ENCODE data around the gene CHMP5.

CHMP5 gene

GRCh38 chr9:33245341-33245740 lies 19.5 kb upstream of the CHMP5 start:
- no peak overlapping the region for H3K27ac ChIP-seq (ENCODE audit: low read depth, low read length)
- no peaks in the 10 kb centered on the region; the same call in 1 of the 2 replicates for H3K4me1 ChIP-seq (ENCODE audit: control insufficient read depth, insufficient read depth, low read length)
- H3K9me3 ChIP-seq (ENCODE audit: control insufficient read depth, insufficient read depth, low read depth, low read length): no peaks in the 10 kb centered on the region
- H3K27me3 ChIP-seq (ENCODE audit: control insufficient read depth, insufficient read depth, low read length): no peaks in the 10 kb centered on the region
- no peak overlapping the region for H3K9ac ChIP-seq (ENCODE audit: low read length)
- 0 out of 2 replicates have a peak, but pooled peaks cover 8% of the 10 kb centered on the region for H3K36me3 ChIP-seq (ENCODE audit: control insufficient read depth, insufficient read depth, low read length)
- no peak overlapping the region for H3K4me3 ChIP-seq (ENCODE audit: low read depth, low read length)

GRCh38 chr9:33246269-33246860 lies 18.5 kb upstream of the CHMP5 start:
- Histone ChIP-seq H3K9me3 (ENCODE audit: control insufficient read depth, insufficient read depth, low read depth, low read length) (no peaks in the 10 kb centered on the region), H3K4me1 (ENCODE audit: control insufficient read depth, insufficient read depth, low read length) (no peaks in the 10 kb centered on the region), H3K4me3 (ENCODE audit: low read depth, low read length) (no peak overlapping the region), H3K36me3 (ENCODE audit: control insufficient read depth, insufficient read depth, low read length) (0 out of 2 replicates have a peak, but pooled peaks cover 8% of the 10 kb centered on the region), H3K9ac (ENCODE audit: low read length) (no peak overlapping the region), H3K27ac (ENCODE audit: low read depth, low read length) (no peak overlapping the region), H3K27me3 (ENCODE audit: control insufficient read depth, insufficient read depth, low read length) (no peaks in the 10 kb centered on the region)

- no peaks in the 10 kb centered on the region for H3K27me3 ChIP-seq (ENCODE audit: control insufficient read depth, insufficient read depth, low read length)
- peaks cover 19% of the 10 kb centered on the region for H3K36me3 ChIP-seq (ENCODE audit: control insufficient read depth, insufficient read depth, low read length)
- H3K9ac ChIP-seq (ENCODE audit: low read length): no peak overlapping the region
- no peak overlapping the region for H3K4me3 ChIP-seq (ENCODE audit: low read depth, low read length)
- H3K27ac ChIP-seq (ENCODE audit: low read depth, low read length): no peak overlapping the region
- H3K4me1 ChIP-seq (ENCODE audit: control insufficient read depth, insufficient read depth, low read length): no peaks in the 10 kb centered on the region
- no peaks in the 10 kb centered on the region for H3K9me3 ChIP-seq (ENCODE audit: control insufficient read depth, insufficient read depth, low read depth, low read length)
Observed at GRCh38 chr9:33248606-33249005, 16.2 kb upstream of the CHMP5 start.

GRCh38 chr9:33249087-33249658 lies 15.7 kb upstream of the CHMP5 start:
- no peaks in the 10 kb centered on the region for H3K4me1 ChIP-seq (ENCODE audit: control insufficient read depth, insufficient read depth, low read length)
- no peaks in the 10 kb centered on the region for H3K9me3 ChIP-seq (ENCODE audit: control insufficient read depth, insufficient read depth, low read depth, low read length)
- H3K27me3 ChIP-seq (ENCODE audit: control insufficient read depth, insufficient read depth, low read length): no peaks in the 10 kb centered on the region
- H3K4me3 ChIP-seq (ENCODE audit: low read depth, low read length): no peak overlapping the region
- H3K27ac ChIP-seq (ENCODE audit: low read depth, low read length): no peak overlapping the region
- H3K9ac ChIP-seq (ENCODE audit: low read length): no peak overlapping the region
- peaks cover 22% of the 10 kb centered on the region for H3K36me3 ChIP-seq (ENCODE audit: control insufficient read depth, insufficient read depth, low read length)

- H3K9me3 ChIP-seq (ENCODE audit: control insufficient read depth, insufficient read depth, low read depth, low read length): no peaks in the 10 kb centered on the region
Observed at GRCh38 chr9:33249983-33250382, 14.9 kb upstream of the CHMP5 start.

GRCh38 chr9:33250458-33250995 lies 14.3 kb upstream of the CHMP5 start:
- Histone ChIP-seq H3K27me3 (ENCODE audit: control insufficient read depth, insufficient read depth, low read length) (no peaks in the 10 kb centered on the region), H3K27ac (ENCODE audit: low read depth, low read length) (no peak overlapping the region), H3K4me3 (ENCODE audit: low read depth, low read length) (no peak overlapping the region), H3K9me3 (ENCODE audit: control insufficient read depth, insufficient read depth, low read depth, low read length) (no peaks in the 10 kb centered on the region), H3K9ac (ENCODE audit: low read length) (no peak overlapping the region), H3K36me3 (ENCODE audit: control insufficient read depth, insufficient read depth, low read length) (peaks cover 36% of the 10 kb centered on the region), H3K4me1 (ENCODE audit: control insufficient read depth, insufficient read depth, low read length) (no peaks in the 10 kb centered on the region)

More at GRCh38 chr9:33249983-33250382, 14.9 kb upstream of the CHMP5 start:
- Histone ChIP-seq H3K4me3 (ENCODE audit: low read depth, low read length) (no peak overlapping the region), H3K4me1 (ENCODE audit: control insufficient read depth, insufficient read depth, low read length) (no peaks in the 10 kb centered on the region), H3K27ac (ENCODE audit: low read depth, low read length) (no peak overlapping the region), H3K9ac (ENCODE audit: low read length) (no peak overlapping the region), H3K36me3 (ENCODE audit: control insufficient read depth, insufficient read depth, low read length) (peaks cover 31% of the 10 kb centered on the region), H3K27me3 (ENCODE audit: control insufficient read depth, insufficient read depth, low read length) (no peaks in the 10 kb centered on the region)

GRCh38 chr9:33254211-33254610 lies 10.6 kb upstream of the CHMP5 start:
- Histone ChIP-seq H3K27ac (ENCODE audit: low read depth, low read length) (no peak overlapping the region), H3K36me3 (ENCODE audit: control insufficient read depth, insufficient read depth, low read length) (peaks cover 64% of the 10 kb centered on the region), H3K4me3 (ENCODE audit: low read depth, low read length) (no peak overlapping the region), H3K4me1 (ENCODE audit: control insufficient read depth, insufficient read depth, low read length) (no peaks in the 10 kb centered on the region), H3K27me3 (ENCODE audit: control insufficient read depth, insufficient read depth, low read length) (no peaks in the 10 kb centered on the region), H3K9me3 (ENCODE audit: control insufficient read depth, insufficient read depth, low read depth, low read length) (no peaks in the 10 kb centered on the region), H3K9ac (ENCODE audit: low read length) (no peak overlapping the region)

GRCh38 chr9:33255014-33255413 lies 9.8 kb upstream of the CHMP5 start:
- H3K27ac ChIP-seq (ENCODE audit: low read depth, low read length): no peak overlapping the region

GRCh38 chr9:33255471-33255870 lies 9.4 kb upstream of the CHMP5 start:
- Histone ChIP-seq H3K4me1 (ENCODE audit: control insufficient read depth, insufficient read depth, low read length) (no peaks in the 10 kb centered on the region), H3K9me3 (ENCODE audit: control insufficient read depth, insufficient read depth, low read depth, low read length) (no peaks in the 10 kb centered on the region), H3K27me3 (ENCODE audit: control insufficient read depth, insufficient read depth, low read length) (no peaks in the 10 kb centered on the region), H3K4me3 (ENCODE audit: low read depth, low read length) (no peak overlapping the region), H3K9ac (ENCODE audit: low read length) (no peak overlapping the region), H3K36me3 (ENCODE audit: control insufficient read depth, insufficient read depth, low read length) (peaks cover 77% of the 10 kb centered on the region), H3K27ac (ENCODE audit: low read depth, low read length) (no peak overlapping the region)

More at GRCh38 chr9:33255014-33255413, 9.8 kb upstream of the CHMP5 start:
- peaks cover 72% of the 10 kb centered on the region for H3K36me3 ChIP-seq (ENCODE audit: control insufficient read depth, insufficient read depth, low read length)
- no peaks in the 10 kb centered on the region for H3K9me3 ChIP-seq (ENCODE audit: control insufficient read depth, insufficient read depth, low read depth, low read length)
- no peaks in the 10 kb centered on the region for H3K4me1 ChIP-seq (ENCODE audit: control insufficient read depth, insufficient read depth, low read length)
- no peak overlapping the region for H3K4me3 ChIP-seq (ENCODE audit: low read depth, low read length)
- no peak overlapping the region for H3K9ac ChIP-seq (ENCODE audit: low read length)
- no peaks in the 10 kb centered on the region for H3K27me3 ChIP-seq (ENCODE audit: control insufficient read depth, insufficient read depth, low read length)

GRCh38 chr9:33256236-33256635 lies 8.6 kb upstream of the CHMP5 start:
- Histone ChIP-seq H3K4me1 (ENCODE audit: control insufficient read depth, insufficient read depth, low read length) (no peaks in the 10 kb centered on the region), H3K9ac (ENCODE audit: low read length) (no peak overlapping the region), H3K9me3 (ENCODE audit: control insufficient read depth, insufficient read depth, low read depth, low read length) (no peaks in the 10 kb centered on the region), H3K27me3 (ENCODE audit: control insufficient read depth, insufficient read depth, low read length) (no peaks in the 10 kb centered on the region), H3K27ac (ENCODE audit: low read depth, low read length) (no peak overlapping the region), H3K36me3 (ENCODE audit: control insufficient read depth, insufficient read depth, low read length) (peaks cover 85% of the 10 kb centered on the region), H3K4me3 (ENCODE audit: low read depth, low read length) (no peak overlapping the region)

GRCh38 chr9:33257276-33257675 lies 7.6 kb upstream of the CHMP5 start:
- no peak overlapping the region for H3K27ac ChIP-seq (ENCODE audit: low read depth, low read length)
- no peaks in the 10 kb centered on the region for H3K4me1 ChIP-seq (ENCODE audit: control insufficient read depth, insufficient read depth, low read length)
- peaks cover 93% of the 10 kb centered on the region for H3K36me3 ChIP-seq (ENCODE audit: control insufficient read depth, insufficient read depth, low read length)
- H3K27me3 ChIP-seq (ENCODE audit: control insufficient read depth, insufficient read depth, low read length): no peaks in the 10 kb centered on the region
- H3K4me3 ChIP-seq (ENCODE audit: low read depth, low read length): no peak overlapping the region
- no peak overlapping the region for H3K9ac ChIP-seq (ENCODE audit: low read length)
- no peaks in the 10 kb centered on the region for H3K9me3 ChIP-seq (ENCODE audit: control insufficient read depth, insufficient read depth, low read depth, low read length)

Measured in HUES6 (cell line).